Neural crest cell (in vitro differentiated cells): ENCODE results near the gene WDR43. TPM values are rescaled to one million over a fixed set of nuclear protein-coding genes. Genes with fewer than 3 reads are reported as not detected.

Source experiments
- DNase-seq: peaks from one replicate; pipeline ENCODE4 v3.0.0; 2021; ENCODE audit warnings: low read depth, mixed read lengths, low spot score
- H3K27ac Mint-ChIP-seq: one replicate; pipeline ENCODE4 v1.8.0; 2021; ENCODE audit warnings: mild to moderate bottlenecking, mixed read lengths; ENCODE audit not compliant: unreplicated experiment
- H3K27me3 Mint-ChIP-seq: 2 replicates; pipeline ENCODE4 v1.8.0; 2021; ENCODE audit warnings: low read depth, mild to moderate bottlenecking, mixed read lengths
- H3K36me3 Mint-ChIP-seq: 2 replicates; pipeline ENCODE4 v1.8.0; 2021; ENCODE audit warnings: low read depth, mild to moderate bottlenecking, mixed read lengths
- H3K4me1 Mint-ChIP-seq: 2 replicates; pipeline ENCODE4 v1.8.0; 2021; ENCODE audit warnings: mixed read lengths
- H3K4me3 Mint-ChIP-seq: one replicate; pipeline ENCODE4 v1.8.0; 2021; ENCODE audit warnings: mild to moderate bottlenecking, mixed read lengths
- H3K9me3 Mint-ChIP-seq: 2 replicates; pipeline ENCODE4 v1.8.0; 2021; ENCODE audit warnings: mixed read lengths
- total RNA-seq: library from RNA; stranded (reverse); gene quantifications from 2 replicates; pipeline ENCODE4 v1.2.1, GENCODE V29; 2021
- TF ChIP-seq, protein P1 (sequence below): fragments of 200-600 bp; sonication (generic); conservative IDR thresholded peaks from 2 replicates; pipeline ENCODE4 v1.5.0; 2021; ENCODE audit warnings: antibody characterized with exemption, mild to moderate bottlenecking

The WDR43 gene
- total RNA-seq, 1 donor from 2014 or later = 70.6 TPM

DNA sequence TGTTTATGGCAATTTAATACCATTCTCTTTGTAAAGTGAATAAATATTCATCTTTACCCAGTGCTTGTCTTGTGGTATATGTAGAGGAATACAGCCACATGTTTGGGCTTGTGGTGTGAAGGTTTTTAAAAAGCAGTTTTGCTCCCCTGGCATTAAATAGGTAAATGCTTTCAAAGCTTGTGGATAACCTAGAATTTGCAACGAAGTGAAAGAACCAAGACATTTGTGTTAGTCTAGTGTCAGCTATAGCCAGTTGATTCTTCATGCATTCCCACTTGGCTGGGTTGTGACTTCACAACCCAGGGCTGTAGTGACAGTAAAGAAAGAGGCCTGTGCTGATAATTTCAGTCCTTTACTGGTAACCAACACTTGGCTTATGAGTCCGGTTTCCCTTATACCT is 53.7 kb downstream of the WDR43 start:
- peaks cover 8% of the 10 kb centered on the region for H3K9me3 Mint-ChIP-seq
- no peak for DNase-seq
- no peak overlapping the region for H3K4me3 Mint-ChIP-seq
- peaks cover 16% of the 10 kb centered on the region for H3K4me1 Mint-ChIP-seq
- TF ChIP-seq, protein P1, sequence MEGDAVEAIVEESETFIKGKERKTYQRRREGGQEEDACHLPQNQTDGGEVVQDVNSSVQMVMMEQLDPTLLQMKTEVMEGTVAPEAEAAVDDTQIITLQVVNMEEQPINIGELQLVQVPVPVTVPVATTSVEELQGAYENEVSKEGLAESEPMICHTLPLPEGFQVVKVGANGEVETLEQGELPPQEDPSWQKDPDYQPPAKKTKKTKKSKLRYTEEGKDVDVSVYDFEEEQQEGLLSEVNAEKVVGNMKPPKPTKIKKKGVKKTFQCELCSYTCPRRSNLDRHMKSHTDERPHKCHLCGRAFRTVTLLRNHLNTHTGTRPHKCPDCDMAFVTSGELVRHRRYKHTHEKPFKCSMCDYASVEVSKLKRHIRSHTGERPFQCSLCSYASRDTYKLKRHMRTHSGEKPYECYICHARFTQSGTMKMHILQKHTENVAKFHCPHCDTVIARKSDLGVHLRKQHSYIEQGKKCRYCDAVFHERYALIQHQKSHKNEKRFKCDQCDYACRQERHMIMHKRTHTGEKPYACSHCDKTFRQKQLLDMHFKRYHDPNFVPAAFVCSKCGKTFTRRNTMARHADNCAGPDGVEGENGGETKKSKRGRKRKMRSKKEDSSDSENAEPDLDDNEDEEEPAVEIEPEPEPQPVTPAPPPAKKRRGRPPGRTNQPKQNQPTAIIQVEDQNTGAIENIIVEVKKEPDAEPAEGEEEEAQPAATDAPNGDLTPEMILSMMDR = no peak
- peaks cover 6% of the 10 kb centered on the region for H3K27me3 Mint-ChIP-seq
- no peak overlapping the region for H3K27ac Mint-ChIP-seq
- peaks cover 51% of the 10 kb centered on the region for H3K36me3 Mint-ChIP-seq

DNA sequence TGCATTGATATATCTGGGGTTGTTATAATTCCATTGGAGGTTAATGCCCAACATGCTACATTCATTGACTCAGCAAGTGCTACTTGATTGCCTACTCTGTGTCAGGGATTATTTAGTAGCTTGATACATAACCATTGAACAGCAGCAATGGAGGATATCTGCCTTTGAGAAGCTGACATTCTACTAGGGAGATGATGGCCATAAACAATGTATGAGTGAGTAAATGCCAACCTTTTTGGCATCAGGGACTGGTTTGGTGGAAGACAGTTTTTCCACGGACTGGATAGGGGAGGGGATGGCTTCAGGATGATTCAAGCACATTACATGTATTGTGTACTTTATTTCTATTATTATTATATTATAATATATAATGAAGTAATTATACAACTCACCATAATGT is 54.7 kb downstream of the WDR43 start:
- peaks cover 42% of the 10 kb centered on the region for H3K36me3 Mint-ChIP-seq

DNA sequence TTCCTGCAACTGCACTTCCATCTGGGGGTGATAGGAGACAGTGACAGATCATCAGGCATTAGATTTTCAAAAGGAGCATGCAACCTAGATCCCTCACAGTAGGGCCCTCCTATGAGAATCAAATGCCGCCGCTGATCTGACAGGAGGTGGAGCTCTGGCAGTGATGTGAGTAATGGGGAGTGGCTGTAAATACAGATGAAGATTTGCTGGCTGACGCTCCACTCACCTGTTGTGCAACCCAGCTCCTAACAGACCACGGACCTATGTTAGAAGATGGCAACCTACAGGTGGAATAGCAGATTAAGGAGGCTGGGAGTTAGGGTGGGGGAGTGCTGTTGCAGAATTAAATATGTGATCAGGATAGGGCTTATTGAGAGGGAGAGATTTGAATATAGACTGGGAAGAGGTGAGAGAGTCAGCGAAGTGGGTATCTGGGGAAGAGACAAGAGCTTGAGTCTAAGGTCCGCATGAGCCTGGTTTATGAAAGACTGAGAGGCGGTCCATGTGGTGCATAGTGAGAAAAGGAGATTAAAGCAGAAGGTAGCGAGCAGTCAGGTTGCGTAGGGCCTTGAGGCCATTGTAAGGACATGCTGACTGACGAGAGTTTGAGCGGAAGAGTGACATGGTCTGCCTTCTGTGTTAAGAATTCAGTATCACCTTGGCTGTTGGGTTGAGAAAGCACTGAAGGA is 55.3 kb downstream of the WDR43 start:
- DNase-seq = no peak
- peaks cover 8% of the 10 kb centered on the region for H3K9me3 Mint-ChIP-seq
- peaks cover 37% of the 10 kb centered on the region for H3K36me3 Mint-ChIP-seq
- no peak overlapping the region for H3K27ac Mint-ChIP-seq
- peaks cover 20% of the 10 kb centered on the region for H3K4me1 Mint-ChIP-seq
- peaks cover 6% of the 10 kb centered on the region for H3K27me3 Mint-ChIP-seq
- no peak overlapping the region for H3K4me3 Mint-ChIP-seq
- TF ChIP-seq, protein P1 = no peak

More for the DNA sequence above, 54.7 kb downstream of the WDR43 start:
- TF ChIP-seq, protein P1 = no peak
- H3K9me3 Mint-ChIP-seq = peaks cover 8% of the 10 kb centered on the region
- no peak overlapping the region for H3K27ac Mint-ChIP-seq
- peaks cover 16% of the 10 kb centered on the region for H3K4me1 Mint-ChIP-seq
- H3K4me3 Mint-ChIP-seq = no peak overlapping the region
- peaks cover 6% of the 10 kb centered on the region for H3K27me3 Mint-ChIP-seq
- DNase-seq = no peak

DNA sequence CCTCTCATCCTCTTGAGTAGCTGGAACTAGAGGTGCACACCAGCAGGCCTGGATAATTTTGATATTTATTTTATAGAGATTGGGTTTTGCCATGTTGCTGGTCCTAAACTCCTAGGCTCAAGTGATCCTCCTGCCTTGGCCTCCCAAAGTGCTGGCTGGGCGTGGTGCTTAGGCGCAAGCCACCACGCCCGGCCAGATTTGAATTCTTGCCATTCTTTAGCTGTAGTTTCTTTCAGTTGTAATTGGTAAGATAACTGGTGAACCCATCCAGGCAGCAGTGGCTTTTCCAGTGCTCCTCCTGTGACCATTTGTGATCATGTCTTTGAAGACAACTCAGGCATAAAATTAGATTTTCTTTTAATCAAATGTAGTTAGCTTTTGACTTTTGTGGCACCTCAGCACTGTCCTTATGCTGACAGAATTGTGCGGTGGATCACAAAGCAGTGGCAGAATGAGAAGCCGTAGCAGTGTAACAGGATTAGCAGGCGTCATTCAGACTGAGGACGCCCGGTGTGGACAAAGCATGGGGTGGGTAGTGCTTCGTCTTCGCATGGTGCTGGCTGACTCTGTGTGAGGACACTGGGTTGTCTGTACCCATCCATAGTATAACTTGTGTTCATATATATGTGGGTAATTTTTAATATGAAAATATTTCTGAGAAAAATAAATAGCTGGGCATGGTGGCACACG is 56.6 kb downstream of the WDR43 start:
- no peak overlapping the region for H3K4me3 Mint-ChIP-seq
- H3K4me1 Mint-ChIP-seq = peaks cover 23% of the 10 kb centered on the region
- TF ChIP-seq, protein P1 = no peak
- no peak for DNase-seq
- no peak overlapping the region for H3K27ac Mint-ChIP-seq
- H3K27me3 Mint-ChIP-seq = peaks cover 10% of the 10 kb centered on the region
- H3K9me3 Mint-ChIP-seq = peaks cover 8% of the 10 kb centered on the region
- peaks cover 30% of the 10 kb centered on the region for H3K36me3 Mint-ChIP-seq

DNA sequence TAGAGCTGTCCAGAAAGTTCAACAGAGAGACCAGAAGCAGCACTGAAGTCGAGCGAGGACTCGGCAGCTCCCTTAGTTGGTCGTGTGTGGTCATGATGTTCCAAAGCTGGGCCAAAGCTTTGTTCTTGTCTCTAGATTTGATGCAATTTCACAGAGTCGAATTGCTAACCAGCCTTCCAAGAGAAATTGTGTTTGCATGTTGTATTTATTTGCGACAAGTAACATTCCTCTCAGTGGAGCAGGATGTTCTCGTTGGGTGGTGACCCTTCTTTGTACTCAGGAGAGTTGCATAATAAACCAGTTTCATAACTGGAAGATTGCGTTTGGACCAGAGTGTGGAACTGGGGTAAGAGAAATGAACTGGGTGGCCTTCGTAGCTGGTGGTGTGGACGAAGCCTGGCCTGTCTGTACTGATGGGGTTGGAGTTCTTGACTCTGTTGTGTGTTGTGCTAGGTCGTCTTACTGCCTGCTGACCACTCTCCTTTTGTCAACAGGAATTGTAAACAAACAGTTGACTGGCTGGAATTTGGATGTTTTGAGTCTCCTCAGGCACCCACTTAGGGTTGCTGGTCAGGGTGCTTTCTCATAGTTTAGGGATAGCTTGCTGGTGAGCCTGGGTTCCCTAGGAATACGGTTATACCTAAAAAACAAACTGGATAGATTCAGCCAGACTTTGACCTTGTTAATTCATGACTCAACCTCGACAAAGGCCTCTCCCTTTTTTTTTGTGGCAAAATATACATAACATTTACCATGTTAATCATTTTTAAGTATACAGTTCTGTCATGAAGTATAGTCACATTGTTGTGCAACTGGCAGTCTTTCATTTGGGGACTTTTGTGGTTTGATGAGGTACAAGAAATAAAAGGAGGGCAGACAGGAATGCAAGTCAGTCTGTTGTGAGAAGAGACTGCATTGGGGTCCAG is 57.7 kb downstream of the WDR43 start:
- Mint-ChIP-seq H3K4me3 (no peak overlapping the region), H3K36me3 (peaks cover 26% of the 10 kb centered on the region), H3K27me3 (peaks cover 14% of the 10 kb centered on the region), H3K4me1 (peaks cover 31% of the 10 kb centered on the region), H3K27ac (no peak overlapping the region), H3K9me3 (peaks cover 8% of the 10 kb centered on the region)
- no peak for DNase-seq
- TF ChIP-seq, protein P1 = no peak
